ENCODE measurements around the gene DRD5.
"Not testable (repeated sequence)": the region's sequence is repeated elsewhere in the genome, so short reads cannot be mapped to it uniquely, and the experiment has no call there.

Gene DRD5

GRCh38 chr4:9781343-9782135, at the start of gene DRD5:
TSS of gene DRD5 (plus strand) at chr4:9781634. CDS start at chr4:9782030, 396 bp downstream.
- H3K4me1 ChIP-seq (ENCODE audit: control insufficient read depth, low read depth, low read length): no peaks in the 10 kb centered on the region
- H3K27me3 ChIP-seq (ENCODE audit: control insufficient read depth, insufficient read depth, low read length): peaks cover 46% of the 10 kb centered on the region
- H3K36me3 ChIP-seq (ENCODE audit: control insufficient read depth, low read depth, low read length): no peaks in the 10 kb centered on the region
- peak within 1 kb of the TSS; percentile 54 for H3K4me3 ChIP-seq (ENCODE audit: low read length)
- no peak within 1 kb of the TSS for H3K9ac ChIP-seq (ENCODE audit: low read length)
- H3K9me3 ChIP-seq (ENCODE audit: control insufficient read depth, low read depth, low read length): no peaks in the 10 kb centered on the region
- no peak within 1 kb of the TSS for H3K27ac ChIP-seq (ENCODE audit: low read length)

DNA sequence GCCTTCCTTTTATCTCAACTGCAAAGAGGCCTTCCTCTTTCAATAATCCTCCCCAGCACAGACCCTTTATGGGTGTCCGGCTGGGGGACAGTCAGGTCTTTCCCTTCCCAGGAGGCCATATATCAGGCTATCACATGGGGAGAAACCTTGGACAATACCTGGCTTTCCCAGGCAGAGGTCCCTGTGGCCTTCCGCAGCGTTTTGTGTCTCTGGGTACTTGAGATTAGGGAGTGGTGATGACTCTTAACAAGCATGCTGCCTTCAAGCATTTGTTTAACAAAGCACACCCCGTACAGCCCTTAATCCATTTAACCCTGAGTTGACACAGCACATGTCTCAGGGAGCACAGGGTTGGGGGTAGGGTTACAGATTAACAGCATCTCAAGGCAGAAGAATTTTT, 49.2 kb upstream of the DRD5 start:
- H3K9ac ChIP-seq (ENCODE audit: low read length); H3K9me3 ChIP-seq (ENCODE audit: control insufficient read depth, low read depth, low read length); H3K27ac ChIP-seq (ENCODE audit: low read length); H3K4me3 ChIP-seq (ENCODE audit: low read length); H3K36me3 ChIP-seq (ENCODE audit: control insufficient read depth, low read depth, low read length); H3K4me1 ChIP-seq (ENCODE audit: control insufficient read depth, low read depth, low read length); H3K27me3 ChIP-seq (ENCODE audit: control insufficient read depth, insufficient read depth, low read length): not testable (repeated sequence)

DNA sequence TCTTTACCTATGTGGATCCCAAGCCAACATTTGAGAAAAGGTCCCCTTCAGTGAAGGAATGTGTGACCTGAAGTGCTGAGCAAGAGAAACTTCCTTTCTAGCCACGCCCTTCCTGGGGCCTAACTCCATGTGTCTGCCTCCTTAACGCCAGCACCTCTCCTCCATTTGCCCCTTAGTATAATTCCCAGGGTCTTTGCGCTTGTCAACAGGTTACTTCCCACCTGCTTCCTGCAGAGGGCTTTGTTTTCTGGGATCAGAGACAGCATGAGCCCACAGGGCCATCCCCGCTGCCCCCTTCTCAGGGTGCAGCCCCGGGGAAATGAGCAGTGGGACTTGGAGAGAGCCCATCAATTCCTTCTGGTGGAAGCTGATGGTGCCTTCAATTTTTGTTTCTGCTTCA, 45.9 kb upstream of the DRD5 start:
- no peaks in the 10 kb centered on the region for H3K36me3 ChIP-seq (ENCODE audit: control insufficient read depth, low read depth, low read length)
- H3K9ac ChIP-seq (ENCODE audit: low read length): no peak overlapping the region
- no peak overlapping the region for H3K4me3 ChIP-seq (ENCODE audit: low read length)
- H3K4me1 ChIP-seq (ENCODE audit: control insufficient read depth, low read depth, low read length): no peaks in the 10 kb centered on the region
- no peak overlapping the region for H3K27ac ChIP-seq (ENCODE audit: low read length)
- no peaks in the 10 kb centered on the region for H3K9me3 ChIP-seq (ENCODE audit: control insufficient read depth, low read depth, low read length)
- no peaks in the 10 kb centered on the region for H3K27me3 ChIP-seq (ENCODE audit: control insufficient read depth, insufficient read depth, low read length)

GRCh38 chr4:9737280-9737679, 44.2 kb upstream of the DRD5 start:
- not testable (repeated sequence) for H3K27me3 ChIP-seq (ENCODE audit: control insufficient read depth, insufficient read depth, low read length); H3K9me3 ChIP-seq (ENCODE audit: control insufficient read depth, low read depth, low read length); H3K4me1 ChIP-seq (ENCODE audit: control insufficient read depth, low read depth, low read length); H3K36me3 ChIP-seq (ENCODE audit: control insufficient read depth, low read depth, low read length); H3K9ac ChIP-seq (ENCODE audit: low read length); H3K27ac ChIP-seq (ENCODE audit: low read length); H3K4me3 ChIP-seq (ENCODE audit: low read length)

DNA sequence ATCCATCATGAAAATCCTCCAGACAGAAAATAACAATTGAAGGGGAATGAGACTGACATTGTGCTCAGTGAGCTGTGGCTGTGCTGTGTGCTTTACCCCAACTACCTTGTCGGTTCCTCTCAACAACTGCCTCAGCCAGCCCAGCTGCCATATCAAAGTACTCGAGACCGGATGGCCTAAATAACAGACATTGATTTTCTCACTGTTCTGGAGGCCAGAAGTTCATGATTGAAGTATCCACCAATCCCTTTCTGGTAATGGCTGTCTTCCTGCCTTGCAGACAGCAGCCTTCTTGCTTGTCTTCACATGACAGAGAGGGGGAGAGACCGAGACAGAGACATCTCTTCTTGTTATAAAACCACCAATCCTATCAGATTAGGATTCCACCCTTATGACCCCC, 37.6 kb upstream of the DRD5 start:
- not testable (repeated sequence) for H3K9ac ChIP-seq (ENCODE audit: low read length); H3K4me1 ChIP-seq (ENCODE audit: control insufficient read depth, low read depth, low read length); H3K27ac ChIP-seq (ENCODE audit: low read length); H3K9me3 ChIP-seq (ENCODE audit: control insufficient read depth, low read depth, low read length); H3K27me3 ChIP-seq (ENCODE audit: control insufficient read depth, insufficient read depth, low read length); H3K36me3 ChIP-seq (ENCODE audit: control insufficient read depth, low read depth, low read length); H3K4me3 ChIP-seq (ENCODE audit: low read length)

DNA sequence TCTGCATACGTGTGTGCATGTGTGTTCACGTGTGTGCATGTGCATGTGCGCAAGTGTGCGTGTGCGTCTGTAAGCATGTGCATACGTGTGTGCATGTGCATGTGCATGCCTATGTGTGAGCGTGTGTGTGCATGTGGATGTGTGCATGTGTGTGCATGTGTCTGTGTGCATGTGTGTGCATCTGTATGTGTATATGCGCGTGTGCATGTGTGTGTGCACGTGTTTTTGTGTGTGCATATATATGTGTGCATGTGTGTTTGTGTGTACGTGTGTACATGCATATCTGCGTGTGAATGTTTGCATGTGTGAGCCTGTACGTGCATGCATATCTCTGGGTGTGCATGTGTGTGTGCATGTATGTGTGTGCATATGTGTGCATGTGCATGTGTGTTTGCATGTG, 35.7 kb upstream of the DRD5 start:
- H3K9ac ChIP-seq (ENCODE audit: low read length): no peak overlapping the region
- no peaks in the 10 kb centered on the region for H3K36me3 ChIP-seq (ENCODE audit: control insufficient read depth, low read depth, low read length)
- no peaks in the 10 kb centered on the region for H3K9me3 ChIP-seq (ENCODE audit: control insufficient read depth, low read depth, low read length)
- H3K27ac ChIP-seq (ENCODE audit: low read length): no peak overlapping the region
- no peaks in the 10 kb centered on the region for H3K4me1 ChIP-seq (ENCODE audit: control insufficient read depth, low read depth, low read length)
- no peak overlapping the region for H3K4me3 ChIP-seq (ENCODE audit: low read length)
- H3K27me3 ChIP-seq (ENCODE audit: control insufficient read depth, insufficient read depth, low read length): no peaks in the 10 kb centered on the region

DNA sequence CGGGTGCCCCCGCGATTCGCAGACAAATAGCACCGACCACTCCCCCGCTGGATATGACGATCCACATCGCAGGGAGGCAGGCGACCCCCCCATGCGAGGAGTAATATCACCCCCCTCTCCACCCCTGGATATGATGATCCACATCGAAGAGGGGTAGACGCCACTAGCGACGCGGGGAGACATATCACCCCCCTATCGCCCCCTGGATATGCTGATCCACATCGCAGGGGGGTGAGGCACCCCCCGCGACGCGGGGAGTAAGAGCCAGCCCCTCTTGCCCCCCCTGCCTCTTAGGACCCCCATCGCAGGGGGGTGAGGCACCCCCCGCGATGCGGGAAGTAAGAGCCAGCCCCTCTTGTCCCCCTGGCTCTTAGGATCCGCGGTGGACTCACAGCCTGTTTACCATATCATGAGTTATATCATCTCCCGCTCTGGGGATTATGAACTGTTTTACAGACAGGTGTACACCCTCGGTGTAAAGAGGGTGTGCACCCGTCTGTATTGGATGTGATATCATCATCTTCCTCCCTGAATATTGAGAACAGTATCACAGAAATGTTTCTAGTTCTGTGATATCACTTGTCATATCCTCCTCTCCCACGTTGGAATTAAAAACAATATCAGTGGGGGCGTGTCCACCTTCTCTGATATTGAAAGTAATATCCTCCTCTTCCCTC, 22.7 kb upstream of the DRD5 start:
- H3K27ac ChIP-seq (ENCODE audit: low read length): no peak overlapping the region
- no peaks in the 10 kb centered on the region for H3K36me3 ChIP-seq (ENCODE audit: control insufficient read depth, low read depth, low read length)
- H3K27me3 ChIP-seq (ENCODE audit: control insufficient read depth, insufficient read depth, low read length): no peaks in the 10 kb centered on the region
- no peaks in the 10 kb centered on the region for H3K9me3 ChIP-seq (ENCODE audit: control insufficient read depth, low read depth, low read length)
- H3K9ac ChIP-seq (ENCODE audit: low read length): no peak overlapping the region
- no peak overlapping the region for H3K4me3 ChIP-seq (ENCODE audit: low read length)
- H3K4me1 ChIP-seq (ENCODE audit: control insufficient read depth, low read depth, low read length): no peaks in the 10 kb centered on the region

DNA sequence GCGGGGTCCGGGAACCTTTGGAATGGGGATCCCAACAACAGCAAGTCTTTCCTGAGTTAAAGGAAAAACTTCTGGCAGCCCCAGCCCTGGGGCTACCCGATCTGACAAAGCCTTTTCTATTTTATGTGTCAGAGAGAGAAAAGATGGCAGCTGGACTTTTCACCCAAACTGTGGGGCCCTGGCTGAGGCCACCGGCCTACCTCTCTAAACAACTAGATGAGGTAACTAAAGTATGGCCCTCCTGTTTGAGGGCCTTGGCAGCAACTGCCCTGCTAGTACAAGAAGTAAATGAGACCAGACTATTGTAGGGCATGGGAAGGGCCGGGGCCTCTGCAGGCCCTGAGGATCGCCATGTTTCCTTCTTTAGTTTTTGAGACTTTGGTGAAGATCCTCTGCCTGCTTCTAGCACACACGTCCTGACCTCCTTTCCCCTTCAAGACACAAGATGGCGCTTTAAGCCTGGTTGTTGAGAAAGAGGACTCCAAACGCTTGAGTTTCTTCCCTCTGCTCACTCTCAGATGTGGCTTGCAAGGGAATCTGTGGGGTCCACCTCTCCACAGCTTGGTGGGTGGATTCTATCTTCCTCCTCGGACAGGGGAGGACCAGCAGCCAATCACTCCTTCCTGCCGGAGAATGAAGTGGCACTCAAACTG, 18.5 kb upstream of the DRD5 start:
- H3K9me3 ChIP-seq (ENCODE audit: control insufficient read depth, low read depth, low read length): no peaks in the 10 kb centered on the region
- H3K4me1 ChIP-seq (ENCODE audit: control insufficient read depth, low read depth, low read length): no peaks in the 10 kb centered on the region
- H3K9ac ChIP-seq (ENCODE audit: low read length): no peak overlapping the region
- no peaks in the 10 kb centered on the region for H3K27me3 ChIP-seq (ENCODE audit: control insufficient read depth, insufficient read depth, low read length)
- H3K27ac ChIP-seq (ENCODE audit: low read length): no peak overlapping the region
- no peaks in the 10 kb centered on the region for H3K36me3 ChIP-seq (ENCODE audit: control insufficient read depth, low read depth, low read length)
- H3K4me3 ChIP-seq (ENCODE audit: low read length): no peak overlapping the region

- H3K4me3 ChIP-seq (ENCODE audit: low read length): no peak overlapping the region
- no peaks in the 10 kb centered on the region for H3K4me1 ChIP-seq (ENCODE audit: control insufficient read depth, low read depth, low read length)
- no peaks in the 10 kb centered on the region for H3K27me3 ChIP-seq (ENCODE audit: control insufficient read depth, insufficient read depth, low read length)
- no peaks in the 10 kb centered on the region for H3K9me3 ChIP-seq (ENCODE audit: control insufficient read depth, low read depth, low read length)
- H3K9ac ChIP-seq (ENCODE audit: low read length): no peak overlapping the region
- no peaks in the 10 kb centered on the region for H3K36me3 ChIP-seq (ENCODE audit: control insufficient read depth, low read depth, low read length)
- H3K27ac ChIP-seq (ENCODE audit: low read length): no peak overlapping the region
Measured at GRCh38 chr4:9764155-9764696, 17.2 kb upstream of the DRD5 start.

DNA sequence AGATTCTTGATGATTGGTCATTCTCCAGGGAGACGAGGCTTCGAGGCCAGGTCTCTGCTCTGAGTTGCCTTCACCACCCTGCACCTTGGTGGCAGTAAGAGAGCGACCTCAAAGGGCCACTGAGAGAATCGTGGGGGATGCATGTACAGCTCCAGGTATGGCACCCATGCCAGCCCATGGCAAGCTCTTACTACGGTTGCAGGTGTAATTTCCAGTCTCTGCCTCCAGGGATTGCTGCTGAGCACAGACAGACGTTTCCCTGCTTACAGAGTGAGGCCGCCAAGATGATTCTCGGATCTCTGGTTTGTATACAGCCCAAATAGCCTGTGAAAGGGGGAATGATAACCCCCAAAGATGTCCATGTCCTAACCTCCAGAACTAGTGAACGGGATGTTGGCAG, 16.3 kb upstream of the DRD5 start:
- Histone ChIP-seq H3K9me3 (ENCODE audit: control insufficient read depth, low read depth, low read length) (no peaks in the 10 kb centered on the region), H3K9ac (ENCODE audit: low read length) (no peak overlapping the region), H3K27me3 (ENCODE audit: control insufficient read depth, insufficient read depth, low read length) (no peaks in the 10 kb centered on the region), H3K27ac (ENCODE audit: low read length) (no peak overlapping the region), H3K36me3 (ENCODE audit: control insufficient read depth, low read depth, low read length) (no peaks in the 10 kb centered on the region), H3K4me3 (ENCODE audit: low read length) (no peak overlapping the region), H3K4me1 (ENCODE audit: control insufficient read depth, low read depth, low read length) (no peaks in the 10 kb centered on the region)

DNA sequence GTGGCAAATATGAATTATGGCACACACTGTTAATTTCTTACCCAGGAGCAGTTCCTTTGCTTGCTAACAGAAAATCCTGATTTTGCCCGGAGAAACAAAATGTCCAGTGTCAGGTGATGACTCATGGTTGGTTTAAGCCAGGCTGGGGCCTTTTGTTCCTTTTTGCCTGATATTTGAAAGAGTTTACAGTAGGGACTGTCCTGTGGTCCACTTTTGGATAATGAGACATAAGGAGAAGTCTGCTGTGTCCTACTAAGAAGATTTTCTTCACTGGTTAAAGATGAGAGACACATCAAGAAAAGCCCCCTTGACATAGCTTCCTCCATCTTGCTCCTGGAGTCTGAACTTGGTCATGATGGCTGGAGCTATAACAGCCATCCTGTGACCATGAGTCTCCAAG, 12.1 kb upstream of the DRD5 start:
- no peak overlapping the region for H3K9ac ChIP-seq (ENCODE audit: low read length)
- no peaks in the 10 kb centered on the region for H3K4me1 ChIP-seq (ENCODE audit: control insufficient read depth, low read depth, low read length)
- no peak overlapping the region for H3K4me3 ChIP-seq (ENCODE audit: low read length)
- no peaks in the 10 kb centered on the region for H3K27me3 ChIP-seq (ENCODE audit: control insufficient read depth, insufficient read depth, low read length)
- H3K36me3 ChIP-seq (ENCODE audit: control insufficient read depth, low read depth, low read length): no peaks in the 10 kb centered on the region
- H3K9me3 ChIP-seq (ENCODE audit: control insufficient read depth, low read depth, low read length): no peaks in the 10 kb centered on the region
- no peak overlapping the region for H3K27ac ChIP-seq (ENCODE audit: low read length)

All from iPS-18a (cell line).